Body of pancreas (tissue), 4 donors: ENCODE measurements around the gene SART1.

Experiments used
- CTCF ChIP-seq, 7 experiments: fragments of 450-650 bp in 4 of 7; fragments of 200-600 bp in 3 of 7; sonication (generic) in 3 of 7; IDR thresholded peaks; one replicate each; pipeline ENCODE4 v1.5.1; 2016 to 2019; ENCODE audit warnings: antibody characterized with exemption in 7 of 7
- POLR2A ChIP-seq, 3 donors: fragments of 450-650 bp; IDR thresholded peaks; one replicate each; pipeline ENCODE4 v1.6.1; 2016; ENCODE audit warnings: antibody characterized with exemption in 3 of 3, mild to moderate bottlenecking in 2 of 3

DNA sequence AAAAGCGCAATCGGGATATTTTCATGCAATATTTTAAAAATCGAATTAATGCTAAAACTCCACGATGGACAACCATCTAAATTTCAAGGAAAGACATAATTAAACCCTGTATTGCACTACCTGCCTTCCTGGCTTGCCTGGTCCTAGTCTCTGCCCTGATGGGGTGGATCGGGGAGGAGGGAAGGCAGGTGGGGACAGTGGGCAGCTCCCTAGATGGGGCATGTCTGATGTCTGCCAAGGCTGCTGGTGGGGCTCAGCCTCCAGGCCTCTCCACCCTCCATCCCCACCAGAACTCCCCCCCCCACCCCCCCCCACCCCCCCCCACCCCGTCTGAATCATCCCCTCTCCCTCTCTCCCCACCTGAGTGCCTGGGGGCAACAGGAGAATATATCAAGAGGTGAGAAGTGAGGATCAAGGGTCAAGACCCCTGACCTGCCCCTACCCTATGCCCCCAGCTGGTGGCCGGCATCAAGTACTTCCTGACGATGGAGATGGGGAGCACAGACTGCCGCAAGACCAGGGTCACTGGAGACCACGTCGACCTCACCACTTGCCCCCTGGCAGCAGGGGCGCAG, 50.9 kb downstream of the SART1 start:
- TF ChIP-seq CTCF (IDR thresholded peaks at IDR 0.05) (no peak), POLR2A (IDR thresholded peaks at IDR 0.05) (no peak)
